Neural cell (in vitro differentiated cells): ENCODE data around the gene EYS. TPM values are rescaled to one million over a fixed set of nuclear protein-coding genes. Genes with fewer than 3 reads are reported as not detected.

Experiments used
- H2AFZ ChIP-seq: fragments of 200-600, 300-800 bp; sonication (generic), shearing (Covaris generic); 2 replicates; pipeline ENCODE4 v1.6.0; 2014; ENCODE audit warnings: low read depth, mild to moderate bottlenecking, antibody characterized with exemption, low read length, moderate library complexity
- H3F3A ChIP-seq: fragments of 200-600 bp; shearing (Covaris generic); 2 replicates; pipeline ENCODE4 v1.6.1; 2016; ENCODE audit warnings: mild to moderate bottlenecking, moderate library complexity, mixed read lengths, antibody characterized with exemption, low read length; ENCODE audit not compliant: insufficient read depth, poor library complexity, severe bottlenecking
- H3K27ac ChIP-seq: fragments of 200-600, 300-800 bp; sonication (generic), shearing (Covaris generic); 2 replicates; pipeline ENCODE4 v1.5.1; 2014; ENCODE audit warnings: mild to moderate bottlenecking, low read length, moderate library complexity
- H3K27me3 ChIP-seq: fragments of 300-800, 200-600 bp; sonication (generic), shearing (Covaris generic); 2 replicates; pipeline ENCODE4 v1.6.0; 2014; ENCODE audit warnings: mild to moderate bottlenecking, low read depth, low read length, moderate library complexity; ENCODE audit not compliant: insufficient read depth
- H3K36me3 ChIP-seq: fragments of 300-800, 200-600 bp; sonication (generic), shearing (Covaris generic); 2 replicates; pipeline ENCODE4 v1.5.1; 2014; ENCODE audit warnings: mild to moderate bottlenecking, antibody characterized with exemption, low read length, moderate library complexity; ENCODE audit not compliant: insufficient read depth
- H3K4me2 ChIP-seq: fragments of 300-800, 200-600 bp; sonication (generic), shearing (Covaris generic); 2 replicates; pipeline ENCODE4 v1.6.0; 2014; ENCODE audit warnings: mild to moderate bottlenecking, low read length
- H3K4me3 ChIP-seq: fragments of 300-800, 200-600 bp; sonication (generic), shearing (Covaris generic); 2 replicates; pipeline ENCODE4 v1.5.1; 2014; ENCODE audit warnings: mild to moderate bottlenecking, low read length, moderate library complexity
- H3K79me2 ChIP-seq: fragments of 200-600 bp; shearing (Covaris generic); replicated peaks from 2 replicates; pipeline ENCODE4 v1.6.0; 2014; ENCODE audit warnings: mild to moderate bottlenecking, low read length, moderate library complexity; ENCODE audit not compliant: insufficient read depth
- H3K9ac ChIP-seq: fragments of 300-800, 200-600 bp; sonication (generic), shearing (Covaris generic); 2 replicates; pipeline ENCODE4 v1.6.1; 2016; ENCODE audit warnings: mild to moderate bottlenecking, low read length, mixed read lengths
- H3K9me2 ChIP-seq: fragments of 200-600 bp; shearing (Covaris generic); 2 replicates; pipeline ENCODE4 v1.6.1; 2016; ENCODE audit warnings: mild to moderate bottlenecking, low read length, mixed read lengths; ENCODE audit not compliant: insufficient read depth
- H3K9me3 ChIP-seq: fragments of 200-600, 300-800 bp; sonication (generic), shearing (Covaris generic); 2 replicates; pipeline ENCODE4 v1.6.1; 2016; ENCODE audit warnings: mild to moderate bottlenecking, mixed run types, low read length, moderate library complexity, mixed read lengths
- H4K20me1 ChIP-seq: fragments of 200-600 bp; shearing (Covaris generic); 2 replicates; pipeline ENCODE4 v1.6.1; 2016; ENCODE audit warnings: mild to moderate bottlenecking, mixed run types; ENCODE audit not compliant: insufficient read depth
- CTCF ChIP-seq: fragments of 450-650 bp; IDR thresholded peaks from 2 replicates; pipeline ENCODE4 v1.5.1; 2014; ENCODE audit warnings: antibody characterized with exemption, mild to moderate bottlenecking, moderate library complexity; ENCODE audit not compliant: poor library complexity, severe bottlenecking
- EP300 ChIP-seq: fragments of 450-650 bp; conservative IDR thresholded peaks from 2 replicates; pipeline ENCODE4 v1.6.1; 2014; ENCODE audit warnings: antibody characterized with exemption, mild to moderate bottlenecking, moderate library complexity; ENCODE audit not compliant: poor library complexity, severe bottlenecking
- EZH2 ChIP-seq: fragments of 200-600, 300-800 bp; shearing (Covaris generic), sonication (generic); IDR thresholded peaks from 2 replicates; pipeline ENCODE4 v1.6.1; 2014; ENCODE audit warnings: antibody characterized with exemption, low read length, borderline replicate concordance, mild to moderate bottlenecking; ENCODE audit not compliant: insufficient read depth, poor library complexity, severe bottlenecking
- MXI1 ChIP-seq: fragments of 450-650 bp; conservative IDR thresholded peaks from 2 replicates; pipeline ENCODE4 v1.6.1; 2014; ENCODE audit warnings: antibody characterized with exemption, mild to moderate bottlenecking; ENCODE audit not compliant: poor library complexity, severe bottlenecking
- RAD21 ChIP-seq: fragments of 450-650 bp; conservative IDR thresholded peaks from 2 replicates; pipeline ENCODE4 v1.6.1; 2014; ENCODE audit warnings: antibody characterized with exemption, mild to moderate bottlenecking, moderate library complexity
- REST ChIP-seq: IDR thresholded peaks from 2 replicates; pipeline ENCODE4 v1.6.1; 2012; ENCODE audit warnings: borderline replicate concordance
- SMC3 ChIP-seq: fragments of 450-650 bp; conservative IDR thresholded peaks from 2 replicates; pipeline ENCODE4 v1.6.1; 2014; ENCODE audit warnings: antibody characterized with exemption, mild to moderate bottlenecking, moderate library complexity; ENCODE audit not compliant: poor library complexity
- TAF1 ChIP-seq: IDR thresholded peaks from 2 replicates; pipeline ENCODE4 v1.6.1; 2012; ENCODE audit warnings: low read depth
- polyA plus RNA-seq: library from polyadenylated mRNA; depleted of rRNA; stranded (reverse); fragments of >200 nt; gene quantifications from 2 replicates; pipeline ENCODE4 v1.2.3, GENCODE V29; 2014

The EYS gene
- polyA plus RNA-seq, 1 donor from 2014 or later, result 0.38 TPM

GRCh38 chr6:64010666-64011065 is 1696.4 kb downstream of the EYS start:
- Histone ChIP-seq H3K9me2 (no peaks in the 10 kb centered on the region), H3K27ac (no peak overlapping the region), H4K20me1 (no peaks in the 10 kb centered on the region), H2AFZ (no peak overlapping the region), H3K79me2 (no peaks in the 10 kb centered on the region), H3F3A (no peaks in the 10 kb centered on the region), H3K4me2 (no peak overlapping the region), H3K36me3 (no peaks in the 10 kb centered on the region), H3K4me3 (no peak overlapping the region), H3K9me3 (peaks cover 3% of the 10 kb centered on the region), H3K27me3 (no peaks in the 10 kb centered on the region), H3K9ac (no peak overlapping the region)
- TF ChIP-seq EP300 (no peak), TAF1 (no peak), RAD21 (no peak), REST (no peak)

GRCh38 chr6:64010010-64010409 is 1697.0 kb downstream of the EYS start:
- H3K4me3 ChIP-seq, result no peak overlapping the region
- peaks cover 3% of the 10 kb centered on the region for H3K9me3 ChIP-seq
- H3K9ac ChIP-seq, result no peak overlapping the region
- no peaks in the 10 kb centered on the region for H3K36me3 ChIP-seq
- TF ChIP-seq SMC3 (no peak), EP300 (no peak), REST (no peak), MXI1 (no peak), RAD21 (no peak), EZH2 (no peak), TAF1 (no peak), CTCF (no peak)
- no peaks in the 10 kb centered on the region for H4K20me1 ChIP-seq
- H3K27ac ChIP-seq, result no peak overlapping the region
- H3K79me2 ChIP-seq, result no peaks in the 10 kb centered on the region
- H2AFZ ChIP-seq, result no peak overlapping the region
- H3K4me2 ChIP-seq, result no peak overlapping the region
- H3K9me2 ChIP-seq, result no peaks in the 10 kb centered on the region
- no peaks in the 10 kb centered on the region for H3F3A ChIP-seq
- H3K27me3 ChIP-seq, result no peaks in the 10 kb centered on the region
